DLD1 (cell line): ENCODE results near the gene BCL2L14.

Experiments
- in situ Hi-C: cut with HindIII; loops from 2 replicates; pipeline ENCODE4 v1.10.0; 2017; ENCODE audit warnings: low sequenced_read_pairs

BCL2L14 gene

GRCh38 chr12:12048714-12049113 is 22.0 kb upstream of the BCL2L14 start:
- in situ Hi-C loops: loop anchor here (25.0 kb wide), 1 partner anchor 461 kb away; no protein-coding TSS in a partner anchor

DNA sequence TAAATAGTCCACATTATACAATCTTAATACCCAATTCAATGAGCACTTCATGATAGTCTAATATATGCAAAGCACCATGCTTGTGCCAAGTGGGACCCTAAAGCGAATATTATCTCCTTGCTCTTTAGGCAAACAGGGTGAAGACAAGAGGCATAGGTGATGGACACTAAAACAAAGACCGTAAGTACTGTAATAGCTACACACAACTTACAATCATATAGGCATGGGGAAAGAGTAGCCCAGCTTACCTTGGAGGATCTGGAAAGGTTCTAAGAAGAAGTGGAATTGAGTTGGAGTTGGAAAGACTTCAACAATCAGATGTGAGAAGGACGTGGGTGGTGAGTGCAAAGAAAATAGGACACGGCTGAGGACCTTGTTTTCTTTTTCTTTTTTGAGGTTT is 19.1 kb upstream of the BCL2L14 start:
- in situ Hi-C loops: no loop called here

GRCh38 chr12:12054993-12055392 is 15.7 kb upstream of the BCL2L14 start:
- in situ Hi-C loops: no loop called here

GRCh38 chr12:12056951-12057350 is 13.8 kb upstream of the BCL2L14 start:
- in situ Hi-C loops: no loop called here

DNA sequence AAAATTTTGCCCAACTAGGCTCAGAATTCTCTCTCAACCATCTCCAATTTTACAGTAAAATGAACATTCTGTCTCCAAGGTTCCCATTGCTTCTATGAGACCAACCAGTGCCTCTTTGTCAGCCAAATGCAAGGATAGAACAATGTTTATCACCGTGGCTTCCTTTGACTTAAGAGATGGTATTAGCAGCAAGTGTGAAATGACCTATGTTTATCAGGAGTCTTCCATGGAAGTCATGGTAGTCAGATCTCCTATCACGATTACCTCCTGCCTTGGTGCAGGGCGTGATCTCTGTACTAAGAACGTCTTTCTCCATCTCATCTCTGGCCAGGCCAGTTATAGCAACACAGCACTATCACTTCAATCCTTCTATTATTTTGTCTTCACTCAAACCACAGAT is 6.1 kb upstream of the BCL2L14 start:
- in situ Hi-C loops: no loop called here

- in situ Hi-C loops: no loop called here
Measured at GRCh38 chr12:12068751-12069150, 2.0 kb upstream of the BCL2L14 start.

- in situ Hi-C loops: no loop called here
Measured at GRCh38 chr12:12069821-12070548, 754 bp upstream of the BCL2L14 start.

DNA sequence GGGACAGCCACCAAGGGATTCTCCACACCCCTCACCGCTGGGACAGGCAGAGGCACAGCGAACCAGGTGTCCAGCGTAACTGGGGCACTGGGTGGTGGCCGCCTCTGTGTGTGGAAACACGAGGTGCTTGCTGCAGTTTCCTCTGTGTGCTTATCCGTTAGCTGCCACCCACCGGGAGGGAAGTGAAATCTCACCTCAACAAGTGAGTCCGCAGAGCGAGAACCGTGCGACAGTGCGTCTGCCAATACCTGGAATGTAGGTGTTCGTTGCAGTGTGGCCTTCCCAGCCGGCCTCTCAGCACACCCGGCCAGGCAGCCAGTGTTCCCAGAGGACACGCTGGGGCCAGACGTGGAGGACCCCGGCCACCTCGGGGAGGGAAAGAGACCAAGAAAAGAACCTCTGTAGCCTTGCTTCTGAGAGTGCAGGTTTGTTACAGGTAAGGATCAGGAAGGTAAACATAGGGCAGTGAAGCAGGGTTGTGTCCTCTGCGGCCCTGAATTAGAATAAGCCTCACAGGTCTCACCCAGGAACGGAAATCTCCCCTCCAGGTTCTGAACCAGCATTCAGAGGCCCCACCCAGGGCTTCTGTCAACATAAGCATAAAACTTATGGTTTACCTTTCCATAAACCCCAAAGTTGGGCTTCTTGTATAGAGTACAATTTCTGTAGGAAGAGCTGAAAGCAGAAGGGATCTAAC is 1.5 kb downstream of the BCL2L14 start:
- in situ Hi-C loops: no loop called here

- in situ Hi-C loops: no loop called here
Measured at GRCh38 chr12:12079291-12079690, 8.6 kb downstream of the BCL2L14 start.

GRCh38 chr12:12081836-12082497 is 11.2 kb downstream of the BCL2L14 start:
- in situ Hi-C loops: loop anchor here (10.0 kb wide), 1 partner anchor 263 kb away; no protein-coding TSS in a partner anchor

GRCh38 chr12:12083688-12084087 is 12.9 kb downstream of the BCL2L14 start:
- in situ Hi-C loops: loop anchor here (10.0 kb wide), 1 partner anchor 261 kb away; no protein-coding TSS in a partner anchor

DNA sequence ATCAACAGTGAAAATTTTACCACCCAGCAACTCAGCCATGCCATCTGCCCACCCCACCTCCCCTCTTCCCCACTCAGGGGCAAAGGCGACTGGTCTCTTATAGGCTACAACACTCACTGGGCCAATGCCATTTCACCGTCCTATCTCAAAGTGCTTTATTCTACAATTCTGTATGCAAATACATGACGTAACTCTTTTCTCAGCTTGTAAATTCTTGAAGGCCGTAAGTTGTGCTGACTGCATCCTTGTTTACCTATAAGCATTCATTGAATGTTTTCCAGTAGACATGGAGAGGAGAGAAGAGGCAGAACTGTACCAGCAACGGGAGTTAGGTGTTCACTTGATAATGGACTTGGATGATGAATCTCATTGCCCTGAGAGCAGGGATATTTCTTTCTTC is 15.6 kb downstream of the BCL2L14 start:
- in situ Hi-C loops: loop anchor here (10.0 kb wide), 1 partner anchor 258 kb away; no protein-coding TSS in a partner anchor

GRCh38 chr12:12086973-12087692 is 16.4 kb downstream of the BCL2L14 start:
- in situ Hi-C loops: loop anchor here (10.0 kb wide), 1 partner anchor 258 kb away; no protein-coding TSS in a partner anchor

DNA sequence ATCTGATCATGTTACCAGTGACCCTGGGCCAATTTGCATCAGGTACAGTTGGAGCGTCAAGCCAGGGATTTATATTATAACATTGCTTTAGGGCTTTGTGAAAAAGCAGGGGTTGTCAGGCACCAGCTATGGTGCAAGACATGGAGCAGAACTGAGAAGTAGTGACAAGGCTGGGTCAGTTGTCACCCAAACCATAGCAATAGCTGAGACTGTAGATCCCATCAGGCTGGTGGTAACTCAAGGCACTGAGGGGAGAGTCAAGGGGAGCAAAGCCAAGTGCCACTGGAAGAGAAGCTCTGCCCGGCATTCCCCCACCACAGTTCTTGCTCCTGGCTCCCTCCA is 16.9 kb downstream of the BCL2L14 start:
- in situ Hi-C loops: loop anchor here (10.0 kb wide), 1 partner anchor 257 kb away; no protein-coding TSS in a partner anchor

GRCh38 chr12:12088147-12088546 is 17.4 kb downstream of the BCL2L14 start:
- in situ Hi-C loops: loop anchor here (10.0 kb wide), 1 partner anchor 257 kb away; no protein-coding TSS in a partner anchor

- in situ Hi-C loops: loop anchor here (10.0 kb wide), 1 partner anchor 256 kb away; no protein-coding TSS in a partner anchor
Measured at GRCh38 chr12:12088761-12089160, 18.0 kb downstream of the BCL2L14 start.

DNA sequence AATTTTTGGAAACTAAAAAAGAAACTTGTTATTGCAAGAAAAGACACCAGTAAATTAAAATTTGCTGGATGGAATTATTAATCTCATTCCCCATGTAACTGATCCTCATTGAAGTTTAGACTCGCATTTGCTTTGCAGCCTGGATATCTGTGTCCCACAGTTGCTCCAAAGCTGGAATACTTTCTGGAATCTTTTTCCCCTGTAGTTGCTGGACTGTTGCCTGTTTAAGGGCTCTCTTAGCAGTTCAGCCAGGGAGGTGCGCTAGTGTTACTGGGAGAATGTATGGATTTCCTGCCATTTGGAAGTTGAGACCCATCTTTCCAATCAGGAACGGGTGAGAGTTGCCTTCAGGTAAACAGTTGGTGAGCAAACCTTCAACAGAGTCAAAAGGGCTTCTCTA is 20.3 kb downstream of the BCL2L14 start:
- in situ Hi-C loops: no loop called here

- in situ Hi-C loops: no loop called here
Measured at GRCh38 chr12:12091977-12092663, 21.4 kb downstream of the BCL2L14 start.

GRCh38 chr12:12094481-12094880 is 23.7 kb downstream of the BCL2L14 start:
- in situ Hi-C loops: no loop called here

GRCh38 chr12:12095021-12095420 is 24.3 kb downstream of the BCL2L14 start:
- in situ Hi-C loops: no loop called here
